ENCODE results near the gene PRKACA.

GRCh38 chr19:14161305-14161704, 43.7 kb upstream of the PRKACA start:
- TF ChIP-seq CTCF (IDR thresholded peaks at IDR 0.05) (no peak), POLR2A (IDR thresholded peaks at IDR 0.05) (no peak), EP300 (IDR thresholded peaks at IDR 0.05) (no peak)
